ENCODE measurements around the gene RNF157. TPM values are rescaled to one million over a fixed set of nuclear protein-coding genes. Genes with fewer than 3 reads are reported as not detected.

Gene RNF157
- total and polyA plus RNA-seq, 11 donors, result 3.6 to 7.4 (median 5.2) TPM

GRCh38 chr17:76121932-76122430 is 118.3 kb downstream of the RNF157 start:
- Histone ChIP-seq H3K4me1 (peaks cover 0 to 15% (median 2%) of the 10 kb centered on the region in 12 donors), H3K9me3 (no peaks in the 10 kb centered on the region), H3K27ac (peak overlapping the region in 3 of 12 donors; percentile 4 to 34 (median 25)), H3K4me3 (peak overlapping the region in 11 of 12 donors; percentile 12 to 62 (median 42)), H3K36me3 (no peaks in the 10 kb centered on the region), H3K27me3 (no peaks in the 10 kb centered on the region)
- intact Hi-C loops (cut with DNase I), result loop anchor here (1.0 to 5.0 kb wide), 10 partner anchors 25 to 275 kb away; no protein-coding TSS in a partner anchor
- DNase-seq (peak in 1 of 5 donors; percentile 47), ATAC-seq (peak in 3 of 4 donors; percentile 30 to 60 (median 35))
- WGBS, 4 donors, result 33 to 59% (median 38%) methylated on average over 16 to 42 of the region's 42 CpGs
- no peak for TF ChIP-seq CTCF (IDR thresholded peaks at IDR 0.05)
- TF ChIP-seq POLR2A (IDR thresholded peaks at IDR 0.05), result no peak

- DNase-seq (no peak), ATAC-seq (no peak)
- intact Hi-C loops (cut with DNase I), result loop anchor here (1.0 to 5.0 kb wide), 9 partner anchors 60 to 277 kb away; no protein-coding TSS in a partner anchor
- H3K36me3 ChIP-seq, result no peaks in the 10 kb centered on the region
- no peak overlapping the region for H3K4me3 ChIP-seq
- no peak for TF ChIP-seq POLR2A (IDR thresholded peaks at IDR 0.05)
- WGBS, 4 donors, result 87 to 90% (median 88%) methylated on average over 5 of the region's 5 CpGs
- H3K27ac ChIP-seq, result no peak overlapping the region
- no peaks in the 10 kb centered on the region for H3K27me3 ChIP-seq
- peaks cover 0 to 15% (median 2%) of the 10 kb centered on the region in 12 donors for H3K4me1 ChIP-seq
- no peaks in the 10 kb centered on the region for H3K9me3 ChIP-seq
Measured at GRCh38 chr17:76120658-76121008, 119.7 kb downstream of the RNF157 start.

GRCh38 chr17:76119409-76120371 is 120.6 kb downstream of the RNF157 start:
- DNase-seq (no peak), ATAC-seq (no peak)
- H3K36me3 ChIP-seq, result no peaks in the 10 kb centered on the region
- H3K27me3 ChIP-seq, result no peaks in the 10 kb centered on the region
- 81 to 87% (median 85%) methylated on average over 19 of the region's 19 CpGs for WGBS, 4 donors
- no peak for TF ChIP-seq POLR2A (IDR thresholded peaks at IDR 0.05)
- TF ChIP-seq CTCF (IDR thresholded peaks at IDR 0.05), result no peak
- intact Hi-C loops (cut with DNase I), result loop anchor here in 8 of 10 donors (2.0 to 5.0 kb wide), 7 partner anchors 61 to 278 kb away; no protein-coding TSS in a partner anchor
- no peaks in the 10 kb centered on the region for H3K9me3 ChIP-seq
- H3K4me3 ChIP-seq, result no peak overlapping the region
- peaks cover 0 to 15% (median 2%) of the 10 kb centered on the region in 12 donors for H3K4me1 ChIP-seq
- no peak overlapping the region for H3K27ac ChIP-seq

- TF ChIP-seq CTCF (IDR thresholded peaks at IDR 0.05) (no peak), POLR2A (IDR thresholded peaks at IDR 0.05) (no peak)
- Histone ChIP-seq H3K27ac (no peak overlapping the region), H3K4me1 (no peaks in the 10 kb centered on the region), H3K36me3 (no peaks in the 10 kb centered on the region), H3K4me3 (no peak overlapping the region), H3K9me3 (no peaks in the 10 kb centered on the region), H3K27me3 (no peaks in the 10 kb centered on the region)
- ATAC-seq (no peak), DNase-seq (no peak)
- intact Hi-C loops (cut with DNase I), result no loop called here
- WGBS, 4 donors, result 85 to 91% (median 89%) methylated on average over 7 of the region's 7 CpGs
Measured at GRCh38 chr17:76115138-76115754, 125.0 kb downstream of the RNF157 start.

All from heart left ventricle (tissue), 16 donors.